ENCODE data around the gene TXLNA. TPM values are rescaled to one million over a fixed set of nuclear protein-coding genes. Genes with fewer than 3 reads are reported as not detected.

Gene TXLNA
- total RNA-seq, 2 experiments from 2014 or later: 47.3 to 47.5 TPM

DNA sequence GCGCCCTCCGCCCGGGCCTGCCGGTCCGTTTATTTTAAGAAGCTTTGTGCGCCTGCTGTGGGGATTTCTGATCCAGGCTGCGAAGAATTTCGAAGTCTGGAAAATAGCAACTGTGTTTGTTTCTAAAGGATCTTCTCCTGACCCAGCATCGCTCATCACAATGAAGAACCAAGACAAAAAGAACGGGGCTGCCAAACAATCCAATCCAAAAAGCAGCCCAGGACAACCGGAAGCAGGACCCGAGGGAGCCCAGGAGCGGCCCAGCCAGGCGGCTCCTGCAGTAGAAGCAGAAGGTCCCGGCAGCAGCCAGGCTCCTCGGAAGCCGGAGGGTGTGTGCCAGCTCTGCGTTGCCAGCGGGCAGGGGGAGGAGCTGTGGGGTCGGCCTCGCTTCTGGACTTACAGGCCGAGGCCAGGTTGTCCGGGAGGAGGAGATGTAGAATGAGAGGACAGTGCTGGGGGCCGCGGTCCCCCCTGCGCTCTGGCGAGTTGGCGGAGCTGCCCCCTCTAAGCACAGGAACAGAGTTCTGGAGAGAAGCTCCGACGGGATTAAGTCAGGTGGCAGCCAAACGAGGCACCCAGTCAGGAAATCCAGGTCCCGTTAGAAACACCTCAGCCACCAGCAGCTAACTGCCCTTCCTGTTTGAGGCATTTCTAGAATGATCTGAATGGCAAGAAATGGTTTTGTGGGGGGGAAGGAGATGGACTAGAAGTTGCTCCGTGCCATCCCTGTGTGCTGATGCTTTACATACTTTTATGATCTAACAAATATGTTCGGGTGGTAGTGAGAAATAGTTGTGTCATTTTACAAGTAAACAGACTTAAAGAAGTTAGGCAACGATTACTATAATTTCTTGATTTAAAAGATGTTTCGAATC is 948 bp downstream of the TXLNA start:
- Histone ChIP-seq H3K27ac (ENCODE audit: low read depth, low read length, poor library complexity, severe bottlenecking) (peak overlapping the region; percentile 65), H3K4me3 (ENCODE audit: low read depth, low read length, poor library complexity, severe bottlenecking) (peak overlapping the region; percentile 78), H3K4me2 (ENCODE audit: low read length) (peak overlapping the region; percentile 72), H3K9me2 (ENCODE audit: insufficient read depth, low read length) (no peaks in the 10 kb centered on the region), H3K4me1 (ENCODE audit: insufficient read depth, low read length, poor library complexity, severe bottlenecking) (peaks cover 38% of the 10 kb centered on the region), H4K20me1 (ENCODE audit: insufficient read depth, low read length) (peaks cover 16% of the 10 kb centered on the region), H3K36me3 (ENCODE audit: insufficient read depth, low read length) (peaks cover 49% of the 10 kb centered on the region), H3K9me3 (ENCODE audit: low read length) (no peaks in the 10 kb centered on the region), H2AFZ (ENCODE audit: low read length) (peak overlapping the region; percentile 80; the same call in 1 of the 2 replicates), H3K79me2 (ENCODE audit: insufficient read depth, low read depth, low read length) (peaks cover 51% of the 10 kb centered on the region)
- POLR2A ChIA-PET: interaction anchor here (1.4 to 1.7 kb wide), 2 partner anchors 26 to 68 kb away, joined by 4 to 6 read pairs; partner anchors contain the start of gene IQCC
- CTCF ChIA-PET (ENCODE audit: unreplicated experiment): no interaction called here
- BruUV-seq (replicated peaks): no TSS peak
- peak; percentile 52 for DNase-seq (ENCODE audit: low spot score)
- intact Hi-C loops (cut with micrococcal nuclease; ENCODE audit: unreplicated experiment): loop anchor here (2.0 kb wide), 1 partner anchor 108 kb away; the partner anchor contains the start of gene TMEM39B
- TF ChIP-seq CTCF (conservative IDR thresholded peaks at IDR 0.05; ENCODE audit: low read length) (no peak), EZH2phosphoT487 (IDR thresholded peaks at IDR 0.05; ENCODE audit: borderline replicate concordance, low read depth, low read length) (no peak)

DNA sequence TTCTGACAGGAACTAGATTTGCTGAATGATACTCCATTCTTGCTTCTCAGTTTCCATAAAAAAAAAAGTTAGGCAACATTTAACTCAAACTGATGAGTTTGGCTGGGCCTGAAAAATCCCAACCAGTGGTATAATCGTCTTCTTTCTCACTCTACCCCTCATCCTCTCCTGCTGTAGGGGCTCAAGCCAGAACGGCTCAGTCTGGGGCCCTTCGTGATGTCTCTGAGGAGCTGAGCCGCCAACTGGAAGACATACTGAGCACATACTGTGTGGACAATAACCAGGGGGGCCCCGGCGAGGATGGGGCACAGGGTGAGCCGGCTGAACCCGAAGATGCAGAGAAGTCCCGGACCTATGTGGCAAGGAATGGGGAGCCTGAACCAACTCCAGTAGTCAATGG is 1.6 kb downstream of the TXLNA start:
- ChIA-PET CTCF (ENCODE audit: unreplicated experiment) (no interaction called here), POLR2A (interaction anchor here (0.6 to 1.7 kb wide), 3 partner anchors 51 to 105 kb away, joined by 3 to 6 read pairs (median 4); no protein-coding TSS in a partner anchor)
- peak overlapping the region; percentile 78 for H3K4me3 ChIP-seq (ENCODE audit: low read depth, low read length, poor library complexity, severe bottlenecking)
- peaks cover 55% of the 10 kb centered on the region for H3K36me3 ChIP-seq (ENCODE audit: insufficient read depth, low read length)
- BruUV-seq (replicated peaks): TSS peak; percentile 50
- peaks cover 55% of the 10 kb centered on the region for H3K79me2 ChIP-seq (ENCODE audit: insufficient read depth, low read depth, low read length)
- H3K4me2 ChIP-seq (ENCODE audit: low read length): peak overlapping the region; percentile 72
- H4K20me1 ChIP-seq (ENCODE audit: insufficient read depth, low read length): peaks cover 16% of the 10 kb centered on the region
- H3K9me3 ChIP-seq (ENCODE audit: low read length): no peaks in the 10 kb centered on the region
- TF ChIP-seq CTCF (conservative IDR thresholded peaks at IDR 0.05; ENCODE audit: low read length) (no peak), EZH2phosphoT487 (IDR thresholded peaks at IDR 0.05; ENCODE audit: borderline replicate concordance, low read depth, low read length) (no peak)
- H3K4me1 ChIP-seq (ENCODE audit: insufficient read depth, low read length, poor library complexity, severe bottlenecking): peaks cover 40% of the 10 kb centered on the region
- DNase-seq (ENCODE audit: low spot score): no peak
- H2AFZ ChIP-seq (ENCODE audit: low read length): no peak overlapping the region
- intact Hi-C loops (cut with micrococcal nuclease; ENCODE audit: unreplicated experiment): loop anchor here (2.0 kb wide), 1 partner anchor 108 kb away; the partner anchor contains the start of gene TMEM39B
- H3K27ac ChIP-seq (ENCODE audit: low read depth, low read length, poor library complexity, severe bottlenecking): peak overlapping the region; percentile 65
- no peaks in the 10 kb centered on the region for H3K9me2 ChIP-seq (ENCODE audit: insufficient read depth, low read length)

Data from OCI-LY7 (cell line).